A549 (cell line): ENCODE results near the gene ASTN1. TPM values are rescaled to one million over a fixed set of nuclear protein-coding genes. Genes with fewer than 3 reads are reported as not detected.

Experiments
- ATAC-seq, 2 experiments: fragments of 200-7000 bp in 1 of 2; fragments of >200 bp in 1 of 2; cut with Nextera tagmentation in 1 of 2; cut with Tn5 transposase in 1 of 2; 3 replicates each; pipeline versions ENCODE4 v1.8.0 to v1.9.1; 2018 to 2020; ENCODE audit warnings: mild to moderate bottlenecking in 1 of 2, moderate library complexity in 1 of 2
- CTCF ChIA-PET: fragments of 300-600 bp; sonication (Branson Sonifier 250); formaldehyde crosslinking; extraction: SDS; loops from one replicate; lab custom pipeline; 2021; ENCODE audit warnings: antibody characterized with exemption, inconsistent platforms; lab: Yijun Ruan, JAX
- POLR2A ChIA-PET: fragments of 350-600 bp; formaldehyde crosslinking; extraction: SDS; loops from one replicate; lab custom pipeline; 2021; ENCODE audit warnings: antibody characterized with exemption, inconsistent platforms; lab: Yijun Ruan, JAX
- DNase-seq, 2 experiments: peaks; one replicate each; pipeline versions ENCODE4 v3.0.0 to v3.0.0-alpha.2; 2011 to 2016; ENCODE audit warnings: low read depth in 1 of 2, low spot score in 1 of 2
- FAIRE-seq: peaks from 2 replicates; lab custom pipeline; 2011; peaks lifted over from hg19 to GRCh38; lab: Jason Lieb, UNC
- H3K27ac ChIP-seq, 2 experiments: fragments of >200 bp; sonication (Bioruptor Twin); formaldehyde crosslinking; 3 replicates each; pipeline ENCODE4 v1.5.1; 2016 to 2017
- H3K4me1 ChIP-seq: fragments of >200 bp; sonication (Bioruptor Twin); formaldehyde crosslinking; 3 replicates; pipeline ENCODE4 v1.6.1; 2016
- H3K4me2 ChIP-seq: fragments of >200 bp; sonication (Bioruptor Twin); formaldehyde crosslinking; 3 replicates; pipeline ENCODE4 v1.6.1; 2016
- H3K4me3 ChIP-seq: fragments of >200 bp; sonication (Bioruptor Twin); formaldehyde crosslinking; 3 replicates; pipeline ENCODE4 v1.5.1; 2016
- H3K9me3 ChIP-seq: fragments of >200 bp; sonication (Bioruptor Twin); formaldehyde crosslinking; 3 replicates; pipeline ENCODE4 v1.6.1; 2016
- CBX8 ChIP-seq: fragments of 200-600 bp; sonication (generic); IDR thresholded peaks from 2 replicates; pipeline ENCODE4 v1.6.1; 2016
- EHF ChIP-seq: fragments of 250-450 bp; sonication (Bioruptor Pico); IDR thresholded peaks from 2 replicates; pipeline ENCODE4 v1.5.0; 2020; ENCODE audit warnings: mild to moderate bottlenecking
- FOSL2 ChIP-seq, 2 experiments: fragments of 450-650 bp in 1 of 2; fragments of >200 bp in 1 of 2; sonication (Bioruptor Twin) in 1 of 2; formaldehyde crosslinking; IDR thresholded peaks; 2 replicates each; pipeline versions ENCODE4 v1.5.0 to v1.6.1; 2016 to 2020; ENCODE audit warnings: mild to moderate bottlenecking in 1 of 2, moderate library complexity in 1 of 2
- HEYL ChIP-seq: fragments of 250-450 bp; sonication (Bioruptor Pico); IDR thresholded peaks from 2 replicates; pipeline ENCODE4 v1.8.0; 2021; ENCODE audit warnings: mild to moderate bottlenecking, moderate library complexity
- HOXB13 ChIP-seq: fragments of 250-450 bp; sonication (Bioruptor Pico); IDR thresholded peaks from 2 replicates; pipeline ENCODE4 v1.5.0; 2020; ENCODE audit warnings: low read depth, mild to moderate bottlenecking, moderate library complexity
- JUN ChIP-seq, 2 experiments: fragments of >200 bp; sonication (Bioruptor Twin); formaldehyde crosslinking; IDR thresholded peaks; 2 replicates in 1 of 2; 3 replicates in 1 of 2; pipeline ENCODE4 v1.6.1; 2016 to 2017
- MAZ ChIP-seq: fragments of 150-350 bp; IDR thresholded peaks from 2 replicates; pipeline ENCODE4 v1.6.1; 2014; ENCODE audit warnings: antibody characterized with exemption, low read depth, low read length, borderline replicate concordance
- MYC ChIP-seq: IDR thresholded peaks from 2 replicates; pipeline ENCODE4 v1.6.1; 2012; ENCODE audit warnings: mild to moderate bottlenecking, inconsistent platforms, low read length, improper control_type of control experiment, borderline replicate concordance
- NFE2L2 ChIP-seq: fragments of 150-350 bp; conservative IDR thresholded peaks from 2 replicates; pipeline ENCODE4 v1.6.1; 2014; ENCODE audit warnings: low read length
- POLR2AphosphoS2 ChIP-seq: conservative IDR thresholded peaks from 2 replicates; pipeline ENCODE4 v1.6.1; 2012; ENCODE audit warnings: low read length, improper control_type of control experiment, inconsistent platforms
- RNF2 ChIP-seq: fragments of 200-600 bp; sonication (generic); IDR thresholded peaks from 2 replicates; pipeline ENCODE4 v1.6.1; 2016; ENCODE audit warnings: low read depth, mild to moderate bottlenecking, antibody characterized with exemption, moderate library complexity, borderline replicate concordance
- SREBF2 ChIP-seq: fragments of 450-650 bp; IDR thresholded peaks from 2 replicates; pipeline ENCODE4 v1.6.1; 2014; ENCODE audit warnings: mild to moderate bottlenecking, moderate library complexity
- TP53 ChIP-seq: fragments of 250-450 bp; sonication (Bioruptor Pico); IDR thresholded peaks from 2 replicates; pipeline ENCODE4 v1.5.0; 2021; ENCODE audit warnings: mild to moderate bottlenecking, moderate library complexity
- ZC3H11A ChIP-seq: fragments of 450-650 bp; IDR thresholded peaks from 2 replicates; pipeline ENCODE4 v1.6.1; 2014; ENCODE audit warnings: antibody characterized with exemption, mild to moderate bottlenecking
- ZFP36 ChIP-seq: fragments of 450-650 bp; IDR thresholded peaks from 2 replicates; pipeline ENCODE4 v1.6.1; 2014; ENCODE audit warnings: borderline replicate concordance; ENCODE audit not compliant: partially characterized antibody
- ZNF302 ChIP-seq: fragments of 250-450 bp; sonication (Bioruptor Pico); IDR thresholded peaks from 2 replicates; pipeline ENCODE4 v1.9.0; 2021; ENCODE audit warnings: inconsistent platforms, mild to moderate bottlenecking, moderate library complexity
- ZSCAN20 ChIP-seq: fragments of 250-450 bp; sonication (Bioruptor Pico); IDR thresholded peaks from 2 replicates; pipeline ENCODE4 v1.8.0; 2022; ENCODE audit warnings: mild to moderate bottlenecking, moderate library complexity
- WGBS: methylation state at CpG from one replicate; pipeline ENCODE4 v1.1.6; 2017; ENCODE audit errors: missing lambda C conversion rate; 5-methylcytosine and 5-hydroxymethylcytosine counted together
- polyA plus RNA-seq, 4 experiments: library from polyadenylated mRNA; depleted of rRNA in 3 of 4; stranded (reverse); fragments of >200 nt; fragmentation: RNase III in 1 of 4; extraction: RNeasy Plus Mini Kit Qiagen cat#74134 plus additional on column Dnase treatment in 1 of 4; gene quantifications; 2 replicates in 3 of 4; 3 replicates in 1 of 4; pipeline ENCODE4 v1.2.3, GENCODE V29; 2011 to 2017
- TF ChIP-seq, protein P1 (sequence below): fragments of 250-450 bp; sonication (Bioruptor Pico); IDR thresholded peaks from 2 replicates; pipeline ENCODE4 v1.5.0; 2020; ENCODE audit warnings: low read depth, mild to moderate bottlenecking, moderate library complexity
- TF ChIP-seq, protein P2 (sequence below): IDR thresholded peaks from 2 replicates; pipeline ENCODE4 v1.6.1; 2012
- TF ChIP-seq, protein P3 (sequence below): fragments of >200 bp; sonication (Bioruptor Twin); formaldehyde crosslinking; IDR thresholded peaks from 3 replicates; pipeline ENCODE4 v1.6.1; 2016

Gene ASTN1
- polyA plus RNA-seq, 2 of the 4 experiments (the other 2 are of a cell fraction), result not detected

DNA sequence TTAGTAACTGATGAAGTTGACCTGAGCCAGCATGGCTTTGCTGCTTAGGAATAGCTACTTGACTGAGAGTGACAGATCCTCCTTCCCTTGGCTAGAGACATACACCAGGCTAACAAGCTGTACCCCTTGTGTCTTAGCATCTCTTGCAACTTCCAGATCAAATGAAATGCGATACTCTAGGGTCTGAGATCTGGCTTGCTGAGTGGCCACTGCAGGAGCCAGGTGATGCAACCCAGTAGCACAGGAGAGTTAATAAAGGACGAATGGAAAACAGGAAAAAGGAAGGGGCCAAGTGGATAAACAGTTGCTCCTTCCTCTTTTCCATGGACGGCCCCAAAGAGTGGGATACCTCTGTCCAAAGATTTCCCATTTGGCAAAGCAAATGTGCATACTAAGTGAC is 38.2 kb downstream of the ASTN1 start:
- Histone ChIP-seq H3K4me2 (no peak overlapping the region), H3K9me3 (no peaks in the 10 kb centered on the region), H3K27ac (no peak overlapping the region), H3K4me1 (no peaks in the 10 kb centered on the region), H3K4me3 (no peak overlapping the region)
- CTCF ChIA-PET, result no interaction called here
- 0% methylated on average over 3 of the region's 3 CpGs for WGBS
- TF ChIP-seq NFE2L2, result no peak
- TF ChIP-seq POLR2AphosphoS2, result no peak
- no peak for TF ChIP-seq MYC
- TF ChIP-seq EHF, result no peak
- no peak for TF ChIP-seq TP53
- no peak for TF ChIP-seq ZSCAN20 (CRISPR knock-in tag)
- no peak for TF ChIP-seq ZC3H11A
- no peak for TF ChIP-seq JUN (IDR thresholded peaks at IDR 0.05)
- no peak for TF ChIP-seq SREBF2
- TF ChIP-seq, protein P1, sequence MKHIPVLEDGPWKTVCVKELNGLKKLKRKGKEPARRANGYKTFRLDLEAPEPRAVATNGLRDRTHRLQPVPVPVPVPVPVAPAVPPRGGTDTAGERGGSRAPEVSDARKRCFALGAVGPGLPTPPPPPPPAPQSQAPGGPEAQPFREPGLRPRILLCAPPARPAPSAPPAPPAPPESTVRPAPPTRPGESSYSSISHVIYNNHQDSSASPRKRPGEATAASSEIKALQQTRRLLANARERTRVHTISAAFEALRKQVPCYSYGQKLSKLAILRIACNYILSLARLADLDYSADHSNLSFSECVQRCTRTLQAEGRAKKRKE, result no peak
- TF ChIP-seq ZFP36, result no peak
- TF ChIP-seq FOSL2 (IDR thresholded peaks at IDR 0.05), result no peak
- no peak for TF ChIP-seq FOSL2 (CRISPR knock-in tag; IDR thresholded peaks at IDR 0.05)
- TF ChIP-seq HEYL (CRISPR knock-in tag), result no peak
- TF ChIP-seq, protein P2, sequence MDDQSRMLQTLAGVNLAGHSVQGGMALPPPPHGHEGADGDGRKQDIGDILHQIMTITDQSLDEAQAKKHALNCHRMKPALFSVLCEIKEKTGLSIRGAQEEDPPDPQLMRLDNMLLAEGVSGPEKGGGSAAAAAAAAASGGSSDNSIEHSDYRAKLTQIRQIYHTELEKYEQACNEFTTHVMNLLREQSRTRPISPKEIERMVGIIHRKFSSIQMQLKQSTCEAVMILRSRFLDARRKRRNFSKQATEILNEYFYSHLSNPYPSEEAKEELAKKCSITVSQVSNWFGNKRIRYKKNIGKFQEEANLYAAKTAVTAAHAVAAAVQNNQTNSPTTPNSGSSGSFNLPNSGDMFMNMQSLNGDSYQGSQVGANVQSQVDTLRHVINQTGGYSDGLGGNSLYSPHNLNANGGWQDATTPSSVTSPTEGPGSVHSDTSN, result no peak
- TF ChIP-seq, protein P3, sequence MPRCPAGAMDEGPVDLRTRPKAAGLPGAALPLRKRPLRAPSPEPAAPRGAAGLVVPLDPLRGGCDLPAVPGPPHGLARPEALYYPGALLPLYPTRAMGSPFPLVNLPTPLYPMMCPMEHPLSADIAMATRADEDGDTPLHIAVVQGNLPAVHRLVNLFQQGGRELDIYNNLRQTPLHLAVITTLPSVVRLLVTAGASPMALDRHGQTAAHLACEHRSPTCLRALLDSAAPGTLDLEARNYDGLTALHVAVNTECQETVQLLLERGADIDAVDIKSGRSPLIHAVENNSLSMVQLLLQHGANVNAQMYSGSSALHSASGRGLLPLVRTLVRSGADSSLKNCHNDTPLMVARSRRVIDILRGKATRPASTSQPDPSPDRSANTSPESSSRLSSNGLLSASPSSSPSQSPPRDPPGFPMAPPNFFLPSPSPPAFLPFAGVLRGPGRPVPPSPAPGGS, result no peak
- TF ChIP-seq CBX8, result no peak
- no peak for TF ChIP-seq MAZ
- no peak for TF ChIP-seq ZNF302
- no peak for FAIRE-seq
- DNase-seq, result no peak
- POLR2A ChIA-PET, result no interaction called here
- no peak for ATAC-seq

DNA sequence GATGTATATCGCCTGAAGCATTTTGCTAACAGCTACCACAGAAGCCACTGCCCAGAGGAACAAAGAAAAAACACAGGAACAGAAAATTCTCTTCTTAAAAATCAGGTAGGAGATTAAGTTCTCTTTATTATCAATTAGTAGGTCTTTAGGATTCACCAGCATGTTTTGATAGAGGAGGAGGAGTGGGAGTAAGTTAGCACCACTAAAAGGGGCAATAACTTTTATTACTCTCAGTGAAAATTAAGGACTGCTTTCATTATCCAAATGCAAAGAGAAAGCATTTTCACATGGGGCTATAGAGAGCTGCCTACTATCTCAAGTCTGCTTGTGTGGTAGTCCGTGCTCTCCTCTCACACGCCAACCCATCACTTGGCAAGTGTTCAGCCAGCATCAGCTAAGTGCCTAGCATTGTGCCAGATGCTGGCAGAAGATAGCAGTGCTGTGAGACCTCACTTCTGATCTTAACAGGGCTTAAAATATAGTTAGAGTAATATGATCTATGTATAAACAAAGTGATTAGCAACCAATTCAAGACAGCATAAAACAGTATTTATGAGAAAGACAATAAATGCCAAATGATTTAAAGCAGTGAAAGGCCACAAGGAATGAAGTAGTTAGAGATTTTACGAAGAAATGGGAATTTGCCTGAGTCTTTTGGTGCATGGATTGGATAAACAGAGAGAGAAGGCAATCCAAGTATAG is 39.8 kb downstream of the ASTN1 start:
- DNase-seq (no peak), ATAC-seq (no peak)
- 2% methylated on average over 4 of the region's 4 CpGs for WGBS
- H3K27ac ChIP-seq, result no peak overlapping the region
- H3K4me3 ChIP-seq, result no peak overlapping the region
- CTCF ChIA-PET, result no interaction called here
- POLR2A ChIA-PET, result no interaction called here
- TF ChIP-seq JUN (IDR thresholded peaks at IDR 0.05) (no peak), ZSCAN20 (CRISPR knock-in tag) (no peak), HOXB13 (CRISPR knock-in tag) (no peak)
- TF ChIP-seq, all 56 proteins: peak for 0
- Histone ChIP-seq H3K4me1 (no peaks in the 10 kb centered on the region), H3K9me3 (no peaks in the 10 kb centered on the region), H3K4me2 (no peak overlapping the region)
- no peak for FAIRE-seq

- H3K4me3 ChIP-seq, result no peak overlapping the region
- POLR2A ChIA-PET, result no interaction called here
- H3K4me1 ChIP-seq, result no peaks in the 10 kb centered on the region
- DNase-seq (no peak), ATAC-seq (no peak)
- WGBS, result 32% methylated on average over 12 of the region's 12 CpGs
- H3K9me3 ChIP-seq, result no peaks in the 10 kb centered on the region
- CTCF ChIA-PET, result no interaction called here
- no peak overlapping the region for H3K27ac ChIP-seq
- H3K4me2 ChIP-seq, result no peak overlapping the region
- TF ChIP-seq RNF2, result no peak
- TF ChIP-seq, all 56 proteins: peak for 0
- FAIRE-seq, result no peak
These were observed 41.9 kb downstream of the ASTN1 start for GRCh38 chr1:177122461-177123251.
